ENCODE data around the gene DMXL2.
"Not testable (repeated sequence)": the region's sequence is repeated elsewhere in the genome, so short reads cannot be mapped to it uniquely, and the experiment has no call there.

The DMXL2 gene

GRCh38 chr15:51423040-51423439 is 199.5 kb downstream of the DMXL2 start:
- H2BK5ac ChIP-seq (ENCODE audit: low read length); H3K23ac ChIP-seq (ENCODE audit: low read depth, low read length, poor library complexity); H3K27me3 ChIP-seq (ENCODE audit: control insufficient read depth in 3 of 3, insufficient read depth in 3 of 3, low read depth in 1 of 3, low read length in 3 of 3); H3K4me2 ChIP-seq (ENCODE audit: insufficient read depth, low read length, poor library complexity, severe bottlenecking); H2BK120ac ChIP-seq (ENCODE audit: low read depth, low read length); DNase-seq (ENCODE audit: low spot score); H3K79me1 ChIP-seq (ENCODE audit: low read depth, low read length); H3K36me3 ChIP-seq (replicated peaks in 1 of 2; ENCODE audit: control insufficient read depth in 2 of 2, insufficient read depth in 2 of 2, low read length in 2 of 2); H3K9ac ChIP-seq (ENCODE audit: low read depth, low read length, poor library complexity); H3K27ac ChIP-seq (replicated peaks; ENCODE audit: low read length); H2BK15ac ChIP-seq (ENCODE audit: low read length); H3K4ac ChIP-seq (ENCODE audit: low read length); H3K9me3 ChIP-seq (replicated peaks in 1 of 2; ENCODE audit: control insufficient read depth in 2 of 2, insufficient read depth in 1 of 2, low read depth in 1 of 2, low read length in 2 of 2); H4K91ac ChIP-seq (ENCODE audit: low read depth, low read length, poor library complexity); H3K18ac ChIP-seq (ENCODE audit: low read length); H2AK5ac ChIP-seq (ENCODE audit: low read depth, low read length); H2AFZ ChIP-seq (ENCODE audit: low read length); H2BK12ac ChIP-seq (ENCODE audit: low read length); H3K4me3 ChIP-seq (ENCODE audit: low read length in 2 of 2); H4K8ac ChIP-seq (ENCODE audit: low read depth, low read length); H3K4me1 ChIP-seq (ENCODE audit: control insufficient read depth in 2 of 2, insufficient read depth in 1 of 2, low read depth in 1 of 2, low read length in 2 of 2); H3K14ac ChIP-seq (ENCODE audit: low read length): not testable (repeated sequence)
- no CpG with 5 or more reads among the region's 16 CpGs for WGBS, 2 donors (ENCODE audit: extremely low coverage in 2 of 2, insufficient read length in 2 of 2, insufficient replicate concordance in 1 of 2)

- Histone ChIP-seq H2AK5ac (ENCODE audit: low read depth, low read length) (no peak overlapping the region), H3K4me1 (ENCODE audit: control insufficient read depth in 2 of 2, insufficient read depth in 1 of 2, low read depth in 1 of 2, low read length in 2 of 2) (no peaks in the 10 kb centered on the region), H2AFZ (ENCODE audit: low read length) (no peak overlapping the region), H2BK5ac (ENCODE audit: low read length) (no peak overlapping the region), H3K23ac (ENCODE audit: low read depth, low read length, poor library complexity) (no peak overlapping the region), H3K18ac (ENCODE audit: low read length) (no peak overlapping the region), H3K4ac (ENCODE audit: low read length) (no peak overlapping the region), H2BK120ac (ENCODE audit: low read depth, low read length) (no peak overlapping the region), H3K4me3 (ENCODE audit: low read length in 2 of 2) (no peak overlapping the region), H4K8ac (ENCODE audit: low read depth, low read length) (no peak overlapping the region), H2BK12ac (ENCODE audit: low read length) (no peak overlapping the region), H3K14ac (ENCODE audit: low read length) (no peak overlapping the region), H3K4me2 (ENCODE audit: insufficient read depth, low read length, poor library complexity, severe bottlenecking) (no peak overlapping the region), H3K27me3 (ENCODE audit: control insufficient read depth in 3 of 3, insufficient read depth in 3 of 3, low read depth in 1 of 3, low read length in 3 of 3) (no peaks in the 10 kb centered on the region), H2BK15ac (ENCODE audit: low read length) (no peak overlapping the region), H3K27ac (replicated peaks; ENCODE audit: low read length) (no peak overlapping the region), H3K36me3 (replicated peaks in 1 of 2; ENCODE audit: control insufficient read depth in 2 of 2, insufficient read depth in 2 of 2, low read length in 2 of 2) (no peaks in the 10 kb centered on the region), H3K9me3 (replicated peaks in 1 of 2; ENCODE audit: control insufficient read depth in 2 of 2, insufficient read depth in 1 of 2, low read depth in 1 of 2, low read length in 2 of 2) (no peaks in the 10 kb centered on the region), H4K91ac (ENCODE audit: low read depth, low read length, poor library complexity) (no peak overlapping the region), H3K79me1 (ENCODE audit: low read depth, low read length) (no peaks in the 10 kb centered on the region), H3K9ac (ENCODE audit: low read depth, low read length, poor library complexity) (no peak overlapping the region)
- WGBS, 2 donors (ENCODE audit: extremely low coverage in 2 of 2, insufficient read length in 2 of 2, insufficient replicate concordance in 1 of 2): no CpG with 5 or more reads among the region's 4 CpGs
- DNase-seq (ENCODE audit: low spot score): no peak
Measured at GRCh38 chr15:51416129-51416528, 206.4 kb downstream of the DMXL2 start.

GRCh38 chr15:51414256-51414860 is 208.2 kb downstream of the DMXL2 start:
- H4K91ac ChIP-seq (ENCODE audit: low read depth, low read length, poor library complexity): no peak overlapping the region
- no peak overlapping the region for H2BK5ac ChIP-seq (ENCODE audit: low read length)
- H3K9ac ChIP-seq (ENCODE audit: low read depth, low read length, poor library complexity): no peak overlapping the region
- H3K18ac ChIP-seq (ENCODE audit: low read length): no peak overlapping the region
- H3K36me3 ChIP-seq (replicated peaks in 1 of 2; ENCODE audit: control insufficient read depth in 2 of 2, insufficient read depth in 2 of 2, low read length in 2 of 2): no peaks in the 10 kb centered on the region
- H3K4ac ChIP-seq (ENCODE audit: low read length): no peak overlapping the region
- no peak overlapping the region for H3K14ac ChIP-seq (ENCODE audit: low read length)
- H2AK5ac ChIP-seq (ENCODE audit: low read depth, low read length): no peak overlapping the region
- no peak overlapping the region for H4K8ac ChIP-seq (ENCODE audit: low read depth, low read length)
- no peak overlapping the region for H3K4me3 ChIP-seq (ENCODE audit: low read length in 2 of 2)
- H2BK15ac ChIP-seq (ENCODE audit: low read length): no peak overlapping the region
- peaks cover 0 to 6% (median 0%) of the 10 kb centered on the region in 3 experiments for H3K27me3 ChIP-seq (ENCODE audit: control insufficient read depth in 3 of 3, insufficient read depth in 3 of 3, low read depth in 1 of 3, low read length in 3 of 3)
- no peak overlapping the region for H2BK12ac ChIP-seq (ENCODE audit: low read length)
- no peak overlapping the region for H2BK120ac ChIP-seq (ENCODE audit: low read depth, low read length)
- H3K4me2 ChIP-seq (ENCODE audit: insufficient read depth, low read length, poor library complexity, severe bottlenecking): no peak overlapping the region
- H3K27ac ChIP-seq (replicated peaks; ENCODE audit: low read length): no peak overlapping the region
- H3K79me1 ChIP-seq (ENCODE audit: low read depth, low read length): no peaks in the 10 kb centered on the region
- no peak overlapping the region for H3K23ac ChIP-seq (ENCODE audit: low read depth, low read length, poor library complexity)
- no peaks in the 10 kb centered on the region for H3K9me3 ChIP-seq (replicated peaks in 1 of 2; ENCODE audit: control insufficient read depth in 2 of 2, insufficient read depth in 1 of 2, low read depth in 1 of 2, low read length in 2 of 2)
- WGBS, 2 donors (ENCODE audit: extremely low coverage in 2 of 2, insufficient read length in 2 of 2, insufficient replicate concordance in 1 of 2): no CpG with 5 or more reads among the region's 4 CpGs
- H2AFZ ChIP-seq (ENCODE audit: low read length): no peak overlapping the region
- H3K4me1 ChIP-seq (ENCODE audit: control insufficient read depth in 2 of 2, insufficient read depth in 1 of 2, low read depth in 1 of 2, low read length in 2 of 2): no peaks in the 10 kb centered on the region
- no peak for DNase-seq (ENCODE audit: low spot score)

- no peaks in the 10 kb centered on the region for H3K79me1 ChIP-seq (ENCODE audit: low read depth, low read length)
- no peaks in the 10 kb centered on the region for H3K4me1 ChIP-seq (ENCODE audit: control insufficient read depth in 2 of 2, insufficient read depth in 1 of 2, low read depth in 1 of 2, low read length in 2 of 2)
- no peak overlapping the region for H3K4me2 ChIP-seq (ENCODE audit: insufficient read depth, low read length, poor library complexity, severe bottlenecking)
- no peak overlapping the region for H3K14ac ChIP-seq (ENCODE audit: low read length)
- H2BK12ac ChIP-seq (ENCODE audit: low read length): no peak overlapping the region
- H2BK5ac ChIP-seq (ENCODE audit: low read length): no peak overlapping the region
- H3K9ac ChIP-seq (ENCODE audit: low read depth, low read length, poor library complexity): no peak overlapping the region
- no CpG with 5 or more reads among the region's 11 CpGs for WGBS, 2 donors (ENCODE audit: extremely low coverage in 2 of 2, insufficient read length in 2 of 2, insufficient replicate concordance in 1 of 2)
- H2BK120ac ChIP-seq (ENCODE audit: low read depth, low read length): no peak overlapping the region
- no peak overlapping the region for H4K8ac ChIP-seq (ENCODE audit: low read depth, low read length)
- H3K4me3 ChIP-seq (ENCODE audit: low read length in 2 of 2): no peak overlapping the region
- no peak overlapping the region for H3K18ac ChIP-seq (ENCODE audit: low read length)
- no peak overlapping the region for H3K23ac ChIP-seq (ENCODE audit: low read depth, low read length, poor library complexity)
- no peak overlapping the region for H2AK5ac ChIP-seq (ENCODE audit: low read depth, low read length)
- H3K36me3 ChIP-seq (replicated peaks in 1 of 2; ENCODE audit: control insufficient read depth in 2 of 2, insufficient read depth in 2 of 2, low read length in 2 of 2): no peaks in the 10 kb centered on the region
- no peak for DNase-seq (ENCODE audit: low spot score)
- H3K4ac ChIP-seq (ENCODE audit: low read length): no peak overlapping the region
- no peak overlapping the region for H2AFZ ChIP-seq (ENCODE audit: low read length)
- no peak overlapping the region for H2BK15ac ChIP-seq (ENCODE audit: low read length)
- H3K27ac ChIP-seq (replicated peaks; ENCODE audit: low read length): no peak overlapping the region
- H3K9me3 ChIP-seq (replicated peaks in 1 of 2; ENCODE audit: control insufficient read depth in 2 of 2, insufficient read depth in 1 of 2, low read depth in 1 of 2, low read length in 2 of 2): no peaks in the 10 kb centered on the region
- no peak overlapping the region for H4K91ac ChIP-seq (ENCODE audit: low read depth, low read length, poor library complexity)
- H3K27me3 ChIP-seq (ENCODE audit: control insufficient read depth in 3 of 3, insufficient read depth in 3 of 3, low read depth in 1 of 3, low read length in 3 of 3): peaks cover 0 to 6% (median 0%) of the 10 kb centered on the region in 3 experiments
Measured at GRCh38 chr15:51405693-51406523, 216.7 kb downstream of the DMXL2 start.
